Measurements from ENCODE around the gene EFS. TPM values are rescaled to one million over a fixed set of nuclear protein-coding genes. Genes with fewer than 3 reads are reported as not detected.

Gene EFS
- total and polyA plus RNA-seq, 10 of the 15 experiments (the other 5 are each of a cell fraction or from before 2014, with no cell fraction given), result 0.08 TPM; not detected in 9

DNA sequence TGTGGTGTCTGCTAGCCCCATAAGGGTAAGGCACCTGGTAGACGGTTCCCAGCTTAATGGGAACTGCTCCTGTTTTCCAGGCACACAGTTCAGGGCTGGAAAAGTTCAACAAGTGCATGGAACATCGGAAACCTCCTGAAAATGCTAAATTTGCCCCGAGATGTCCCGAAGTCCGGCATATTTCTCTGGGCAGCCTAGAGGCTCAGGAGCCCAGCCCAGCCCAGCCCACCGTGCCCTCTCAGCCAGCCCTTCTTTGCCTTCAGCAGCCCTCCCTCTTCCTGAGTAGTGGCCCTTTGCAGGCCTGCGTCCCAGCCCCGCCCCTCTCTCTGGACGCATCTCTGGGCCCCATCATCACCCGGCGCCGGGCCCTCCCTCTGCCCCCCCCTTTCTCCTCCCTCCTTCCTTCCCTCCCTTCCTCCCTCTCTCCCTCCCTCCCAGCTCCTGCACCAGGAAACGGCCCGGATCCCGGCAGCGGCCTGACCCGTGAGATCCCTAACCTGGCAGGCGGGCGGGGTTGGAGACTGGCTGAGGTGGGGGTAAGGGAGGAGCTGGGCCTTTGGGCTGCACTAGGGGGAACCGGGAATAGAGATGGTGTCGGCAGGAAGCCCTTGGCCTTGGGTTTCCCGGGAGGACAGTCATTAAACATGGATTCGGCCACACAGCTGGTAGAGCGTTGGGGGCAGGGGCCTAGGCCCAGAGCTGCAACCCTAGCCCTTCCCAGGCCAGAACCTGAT is 58.4 kb downstream of the EFS start, which contains the start of gene BCL2L2 (continued):
- TF ChIP-seq MEF2B (IDR thresholded peaks at IDR 0.05; ENCODE audit: partially characterized antibody, poor library complexity, severe bottlenecking) (no peak), RBBP5 (conservative IDR thresholded peaks at IDR 0.05) (no peak), IRF3 (IDR thresholded peaks at IDR 0.05) (no peak), ETV6 (conservative IDR thresholded peaks at IDR 0.05 in 1 of 2, IDR thresholded peaks at IDR 0.05 in 1 of 2; ENCODE audit: borderline replicate concordance in 1 of 2, low read depth in 1 of 2) (no peak), HDAC2 (IDR thresholded peaks at IDR 0.05) (no peak), PAX5 (IDR thresholded peaks at IDR 0.05; ENCODE audit: borderline replicate concordance, low read depth, low read length) (no peak), RAD21 (IDR thresholded peaks at IDR 0.05; ENCODE audit: insufficient read depth, low read depth, low read length) (no peak), MEF2A (IDR thresholded peaks at IDR 0.05; ENCODE audit: insufficient read depth, low read depth, low read length) (0 out of 2 replicates have a peak, but pooled peaks have one; percentile 24), RUNX3 (IDR thresholded peaks at IDR 0.05; ENCODE audit: low read length) (no peak), ZNF274 (IDR thresholded peaks at IDR 0.05; ENCODE audit: insufficient read depth, insufficient read length) (no peak), PKNOX1 (IDR thresholded peaks at IDR 0.05) (no peak), SIN3A (IDR thresholded peaks at IDR 0.05; ENCODE audit: low read depth, low read length) (0 out of 2 replicates have a peak, but pooled peaks have one; percentile 78), BCL11A (IDR thresholded peaks at IDR 0.05; ENCODE audit: low read depth, low read length) (no peak), JUNB (IDR thresholded peaks at IDR 0.05) (no peak), ZBTB4 (CRISPR knock-in tag; IDR thresholded peaks at IDR 0.05) (no peak), HDAC6 (IDR thresholded peaks at IDR 0.05; ENCODE audit: unreplicated experiment) (no peak), CBFB (IDR thresholded peaks at IDR 0.05; ENCODE audit: low read depth) (no peak), BACH1 (IDR thresholded peaks at IDR 0.05; ENCODE audit: borderline replicate concordance) (peak; percentile 50; the same call in 1 of the 2 replicates), SP1 (IDR thresholded peaks at IDR 0.05; ENCODE audit: low read depth, low read length) (peak; percentile 43), KLF5 (IDR thresholded peaks at IDR 0.05; ENCODE audit: partially characterized antibody) (no peak)
- TF ChIP-seq, protein P1, sequence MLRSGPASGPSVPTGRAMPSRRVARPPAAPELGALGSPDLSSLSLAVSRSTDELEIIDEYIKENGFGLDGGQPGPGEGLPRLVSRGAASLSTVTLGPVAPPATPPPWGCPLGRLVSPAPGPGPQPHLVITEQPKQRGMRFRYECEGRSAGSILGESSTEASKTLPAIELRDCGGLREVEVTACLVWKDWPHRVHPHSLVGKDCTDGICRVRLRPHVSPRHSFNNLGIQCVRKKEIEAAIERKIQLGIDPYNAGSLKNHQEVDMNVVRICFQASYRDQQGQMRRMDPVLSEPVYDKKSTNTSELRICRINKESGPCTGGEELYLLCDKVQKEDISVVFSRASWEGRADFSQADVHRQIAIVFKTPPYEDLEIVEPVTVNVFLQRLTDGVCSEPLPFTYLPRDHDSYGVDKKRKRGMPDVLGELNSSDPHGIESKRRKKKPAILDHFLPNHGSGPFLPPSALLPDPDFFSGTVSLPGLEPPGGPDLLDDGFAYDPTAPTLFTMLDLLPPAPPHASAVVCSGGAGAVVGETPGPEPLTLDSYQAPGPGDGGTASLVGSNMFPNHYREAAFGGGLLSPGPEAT (IDR thresholded peaks at IDR 0.05; ENCODE audit: low read depth), result peak; percentile 96
- TF ChIP-seq, protein P2, sequence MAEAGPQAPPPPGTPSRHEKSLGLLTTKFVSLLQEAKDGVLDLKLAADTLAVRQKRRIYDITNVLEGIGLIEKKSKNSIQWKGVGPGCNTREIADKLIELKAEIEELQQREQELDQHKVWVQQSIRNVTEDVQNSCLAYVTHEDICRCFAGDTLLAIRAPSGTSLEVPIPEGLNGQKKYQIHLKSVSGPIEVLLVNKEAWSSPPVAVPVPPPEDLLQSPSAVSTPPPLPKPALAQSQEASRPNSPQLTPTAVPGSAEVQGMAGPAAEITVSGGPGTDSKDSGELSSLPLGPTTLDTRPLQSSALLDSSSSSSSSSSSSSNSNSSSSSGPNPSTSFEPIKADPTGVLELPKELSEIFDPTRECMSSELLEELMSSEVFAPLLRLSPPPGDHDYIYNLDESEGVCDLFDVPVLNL (IDR thresholded peaks at IDR 0.05; ENCODE audit: low read depth, low read length), result no peak
